Transverse colon (tissue), 4 donors: ENCODE results near the gene SMARCD3. TPM values are rescaled to one million over a fixed set of nuclear protein-coding genes. Genes with fewer than 3 reads are reported as not detected.

Source experiments
- DNase-seq: peaks from one replicate; pipeline ENCODE4 v3.0.0-alpha.2; 2019
- H3K27ac ChIP-seq, 4 donors: fragments of 200-600 bp; sonication (generic); 2 replicates each; pipeline ENCODE4 v1.5.1; 2016 to 2018; ENCODE audit warnings: inconsistent platforms in 4 of 4
- H3K27me3 ChIP-seq: fragments of 200-600 bp; sonication (generic); 2 replicates; pipeline ENCODE4 v1.5.1; 2017; ENCODE audit warnings: inconsistent platforms
- H3K36me3 ChIP-seq, 4 donors: fragments of 200-600 bp; sonication (generic); 2 replicates each; pipeline ENCODE4 v1.5.1; 2017 to 2019; ENCODE audit warnings: inconsistent platforms in 4 of 4
- H3K4me1 ChIP-seq, 4 donors: fragments of 200-600 bp; sonication (generic); 2 replicates each; pipeline ENCODE4 v1.5.1; 2017 to 2020; ENCODE audit warnings: inconsistent platforms in 4 of 4
- H3K4me3 ChIP-seq, 4 donors: fragments of 200-600 bp; sonication (generic); 1 replicate in 1 of 4; 2 replicates in 3 of 4; pipeline versions ENCODE4 v1.5.1 to v1.6.1; 2017 to 2019; ENCODE audit warnings: inconsistent platforms in 4 of 4
- H3K9me3 ChIP-seq, 2 donors: fragments of 200-600 bp; sonication (generic); 2 replicates each; pipeline ENCODE4 v1.5.1; 2017 to 2019; ENCODE audit warnings: inconsistent platforms in 2 of 2
- EP300 ChIP-seq: sonication (generic); formaldehyde crosslinking; IDR thresholded peaks from one replicate; pipeline ENCODE4 v1.6.1; 2017; ENCODE audit warnings: antibody characterized with exemption, low read depth
- POLR2A ChIP-seq: fragments of 450-650 bp; IDR thresholded peaks from one replicate; pipeline ENCODE4 v1.6.1; 2016; ENCODE audit warnings: antibody characterized with exemption, mild to moderate bottlenecking, moderate library complexity
- POLR2AphosphoS5 ChIP-seq, 3 donors: sonication (generic); formaldehyde crosslinking; IDR thresholded peaks; one replicate each; pipeline ENCODE4 v1.6.1; 2016; ENCODE audit warnings: antibody characterized with exemption in 3 of 3
- WGBS, 2 donors: methylation state at CpG; one replicate each; pipeline ENCODE4 v1.1.5; 2018; ENCODE audit warnings: low coverage in 1 of 2; 5-methylcytosine and 5-hydroxymethylcytosine counted together
- in situ Hi-C, 4 donors: fragments of 200-750 bp; cut with MboI; loops; one replicate each; pipeline versions ENCODE4 v1.15.0 to v1.15.1; 2017; ENCODE audit warnings: low sequenced_read_pairs in 3 of 4, low pct_ligation_motif_present in 1 of 4, low pct_unique_long_range_greater_than_20kb in 1 of 4
- intact Hi-C: fragments of 100-400 bp; cut with DNase I; formaldehyde crosslinking; loops from one replicate; pipeline ENCODE4 v1.15.1; 2023; ENCODE audit warnings: low total_unique reads
- total RNA-seq, 4 donors: library from RNA; depleted of rRNA; stranded (reverse); fragments of >200 nt; gene quantifications; one replicate each; pipeline ENCODE4 v1.1.0, GENCODE V29; 2016
- TF ChIP-seq, protein P1 (sequence below), 5 experiments: fragments of 200-600 bp in 3 of 5; fragments of 450-650 bp in 2 of 5; sonication (generic) in 3 of 5; IDR thresholded peaks; 1 replicate in 2 of 5; 2 replicates in 3 of 5; pipeline ENCODE4 v1.5.1; 2016 to 2017; ENCODE audit warnings: antibody characterized with exemption in 5 of 5, inconsistent platforms in 3 of 5, mild to moderate bottlenecking in 2 of 5, moderate library complexity in 1 of 5

SMARCD3 gene
- total RNA-seq, 4 donors from 2014 or later: 6.6 to 19.1 (median 9.9) TPM

DNA sequence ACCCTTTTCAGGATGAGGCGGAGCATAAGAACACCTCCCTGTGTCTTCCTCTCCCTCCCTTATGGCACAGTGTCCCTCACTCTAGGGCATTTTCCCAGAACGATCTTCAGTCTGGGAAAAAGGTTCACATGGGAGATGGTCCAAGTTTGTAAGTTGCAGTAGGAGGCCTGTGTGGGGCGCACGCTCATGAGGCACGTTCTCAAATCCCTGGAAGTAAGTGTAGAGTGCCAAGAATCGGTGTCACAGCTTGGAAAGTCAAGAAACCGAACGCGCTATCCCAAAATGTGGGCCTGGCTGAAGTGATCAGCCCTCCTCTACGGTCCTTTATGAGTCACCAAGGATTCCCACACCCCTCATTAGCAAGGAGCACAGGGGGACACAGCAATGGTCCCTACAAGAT, 23.9 kb upstream of the SMARCD3 start:
- peaks cover 0 to 20% (median 5%) of the 10 kb centered on the region in 4 donors for H3K4me1 ChIP-seq
- H3K27ac ChIP-seq: peak overlapping the region; percentile 33 to 70 (median 40)
- no peak for DNase-seq
- peaks cover 9% of the 10 kb centered on the region for H3K27me3 ChIP-seq
- WGBS, 2 donors: 69 to 83% methylated on average over 2 to 10 of the region's 10 CpGs
- intact Hi-C loops (no loop called here), in situ Hi-C loops (no loop called here)
- H3K36me3 ChIP-seq: no peaks in the 10 kb centered on the region
- no peaks in the 10 kb centered on the region for H3K9me3 ChIP-seq
- TF ChIP-seq, protein P1, sequence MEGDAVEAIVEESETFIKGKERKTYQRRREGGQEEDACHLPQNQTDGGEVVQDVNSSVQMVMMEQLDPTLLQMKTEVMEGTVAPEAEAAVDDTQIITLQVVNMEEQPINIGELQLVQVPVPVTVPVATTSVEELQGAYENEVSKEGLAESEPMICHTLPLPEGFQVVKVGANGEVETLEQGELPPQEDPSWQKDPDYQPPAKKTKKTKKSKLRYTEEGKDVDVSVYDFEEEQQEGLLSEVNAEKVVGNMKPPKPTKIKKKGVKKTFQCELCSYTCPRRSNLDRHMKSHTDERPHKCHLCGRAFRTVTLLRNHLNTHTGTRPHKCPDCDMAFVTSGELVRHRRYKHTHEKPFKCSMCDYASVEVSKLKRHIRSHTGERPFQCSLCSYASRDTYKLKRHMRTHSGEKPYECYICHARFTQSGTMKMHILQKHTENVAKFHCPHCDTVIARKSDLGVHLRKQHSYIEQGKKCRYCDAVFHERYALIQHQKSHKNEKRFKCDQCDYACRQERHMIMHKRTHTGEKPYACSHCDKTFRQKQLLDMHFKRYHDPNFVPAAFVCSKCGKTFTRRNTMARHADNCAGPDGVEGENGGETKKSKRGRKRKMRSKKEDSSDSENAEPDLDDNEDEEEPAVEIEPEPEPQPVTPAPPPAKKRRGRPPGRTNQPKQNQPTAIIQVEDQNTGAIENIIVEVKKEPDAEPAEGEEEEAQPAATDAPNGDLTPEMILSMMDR (IDR thresholded peaks at IDR 0.05): no peak
- TF ChIP-seq POLR2A: no peak
- TF ChIP-seq EP300: no peak
- no peak overlapping the region for H3K4me3 ChIP-seq

DNA sequence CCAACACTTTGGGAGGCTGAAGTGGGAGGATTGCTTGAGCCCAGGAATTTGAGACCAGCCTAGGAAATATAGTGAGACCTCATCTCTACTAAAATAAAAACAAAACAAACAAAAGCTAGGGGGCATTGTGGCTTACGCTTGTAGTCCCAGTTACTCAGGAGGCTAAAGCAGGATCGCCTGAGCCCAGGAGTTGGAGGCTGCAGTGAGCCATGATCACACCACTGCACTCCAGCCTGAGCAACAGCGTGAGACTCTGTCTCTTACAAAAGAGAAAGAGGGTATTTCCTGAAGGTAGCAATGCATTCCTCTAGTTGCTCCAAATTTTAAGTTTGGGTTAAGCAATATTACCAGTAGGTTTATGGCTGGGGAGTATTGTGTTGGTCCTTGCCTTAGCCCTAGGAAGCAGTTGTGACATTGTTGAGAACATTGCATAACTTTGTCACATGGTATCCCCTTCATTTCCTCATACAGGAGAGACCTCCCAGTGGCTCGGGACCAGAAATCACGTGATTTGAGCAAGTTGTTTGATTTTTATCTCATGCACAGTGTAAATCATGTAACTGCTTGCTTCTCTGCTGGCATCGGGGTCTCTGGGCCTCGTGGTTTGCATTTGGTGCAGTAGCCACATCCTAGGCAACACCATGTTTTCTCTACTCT, 23.3 kb upstream of the SMARCD3 start:
- Histone ChIP-seq H3K4me3 (no peak overlapping the region), H3K27ac (peak overlapping the region; percentile 33 to 70 (median 54)), H3K27me3 (peaks cover 5% of the 10 kb centered on the region), H3K9me3 (no peaks in the 10 kb centered on the region), H3K4me1 (peaks cover 0 to 16% (median 2%) of the 10 kb centered on the region in 4 donors), H3K36me3 (no peaks in the 10 kb centered on the region)
- WGBS, 2 donors: 37% methylated on average over 7 of the region's 7 CpGs; no CpG with 5 or more reads in 1 of the 2 donors
- TF ChIP-seq POLR2AphosphoS5 (IDR thresholded peaks at IDR 0.05): peak; percentile 25 to 45 (median 36)
- no peak for TF ChIP-seq POLR2A
- intact Hi-C loops: no loop called here
- in situ Hi-C loops: no loop called here
- DNase-seq: peak; percentile 52

DNA sequence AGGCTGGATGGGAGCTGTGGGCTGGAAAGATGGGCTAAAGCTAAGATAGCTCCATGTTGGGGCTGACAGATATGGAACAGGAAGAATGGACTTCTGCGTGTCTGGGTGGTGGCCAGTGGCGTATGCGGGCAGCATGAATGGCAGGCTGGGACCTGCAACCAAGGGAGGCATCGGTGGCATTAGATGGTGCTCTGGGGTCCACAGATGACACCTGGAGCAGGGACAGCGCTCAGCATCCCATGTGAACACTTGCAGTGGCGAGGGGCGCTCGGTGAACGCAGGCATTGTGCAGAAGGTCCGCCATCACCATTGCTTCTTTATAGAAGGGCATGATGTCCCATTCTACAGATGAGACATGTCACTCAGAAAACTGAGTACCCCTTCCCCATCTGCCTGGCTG, 21.0 kb upstream of the SMARCD3 start:
- no peak for DNase-seq
- Histone ChIP-seq H3K9me3 (no peaks in the 10 kb centered on the region), H3K36me3 (no peaks in the 10 kb centered on the region), H3K4me1 (peaks cover 0 to 10% (median 0%) of the 10 kb centered on the region in 4 donors), H3K4me3 (no peak overlapping the region), H3K27me3 (no peaks in the 10 kb centered on the region), H3K27ac (no peak overlapping the region)
- TF ChIP-seq EP300: no peak
- no peak for TF ChIP-seq POLR2AphosphoS5 (IDR thresholded peaks at IDR 0.05)
- TF ChIP-seq, protein P1 (IDR thresholded peaks at IDR 0.05): no peak
- TF ChIP-seq POLR2A: no peak
- intact Hi-C loops (no loop called here), in situ Hi-C loops (no loop called here)
- WGBS, 2 donors: 93% methylated on average over 10 of the region's 10 CpGs; no CpG with 5 or more reads in 1 of the 2 donors

DNA sequence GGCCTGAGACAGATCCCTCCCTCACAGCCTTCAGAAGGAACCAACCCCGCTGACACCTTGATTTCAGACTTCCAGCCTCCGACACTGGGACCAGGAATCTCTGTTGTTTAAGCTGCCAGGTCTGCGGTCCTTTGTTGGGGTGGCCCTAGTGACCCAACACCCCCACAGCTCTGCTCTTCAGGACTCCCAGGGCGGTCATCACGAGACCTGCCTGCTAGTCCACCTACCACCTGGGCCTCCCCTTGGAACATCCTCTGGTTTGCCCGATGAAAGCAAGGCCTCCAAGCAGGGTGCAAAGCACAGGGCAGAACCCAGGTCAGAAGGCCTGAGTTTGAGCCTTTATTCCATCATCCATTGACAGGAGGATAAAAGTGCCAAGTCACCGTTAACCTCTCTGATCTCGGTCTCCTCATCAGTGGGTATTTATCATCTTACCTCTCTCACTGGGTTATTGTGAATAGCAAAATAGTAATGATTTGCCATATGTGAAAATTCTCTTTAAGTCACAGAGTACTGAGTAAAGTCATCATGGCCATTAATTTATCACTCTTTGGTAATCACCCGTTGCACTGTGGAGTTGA, 16.9 kb upstream of the SMARCD3 start:
- in situ Hi-C loops: no loop called here
- TF ChIP-seq POLR2A (no peak), POLR2AphosphoS5 (IDR thresholded peaks at IDR 0.05) (no peak), EP300 (no peak)
- TF ChIP-seq, protein P1 (IDR thresholded peaks at IDR 0.05): no peak
- Histone ChIP-seq H3K4me1 (no peaks in the 10 kb centered on the region), H3K36me3 (no peaks in the 10 kb centered on the region), H3K27me3 (peaks cover 4% of the 10 kb centered on the region), H3K9me3 (no peaks in the 10 kb centered on the region), H3K4me3 (no peak overlapping the region), H3K27ac (no peak overlapping the region)
- DNase-seq: no peak
- intact Hi-C loops: no loop called here
- WGBS, 2 donors: 88 to 89% methylated on average over 3 to 9 of the region's 9 CpGs
